ENCODE results near the gene HAP1. TPM values are rescaled to one million over a fixed set of nuclear protein-coding genes. Genes with fewer than 3 reads are reported as not detected.
A peak's percentile ranks its signal among the peaks of the same experiment; 100 is the strongest.

The HAP1 gene
- total RNA-seq, 1 donor from 2014 or later = 0.45 TPM

DNA sequence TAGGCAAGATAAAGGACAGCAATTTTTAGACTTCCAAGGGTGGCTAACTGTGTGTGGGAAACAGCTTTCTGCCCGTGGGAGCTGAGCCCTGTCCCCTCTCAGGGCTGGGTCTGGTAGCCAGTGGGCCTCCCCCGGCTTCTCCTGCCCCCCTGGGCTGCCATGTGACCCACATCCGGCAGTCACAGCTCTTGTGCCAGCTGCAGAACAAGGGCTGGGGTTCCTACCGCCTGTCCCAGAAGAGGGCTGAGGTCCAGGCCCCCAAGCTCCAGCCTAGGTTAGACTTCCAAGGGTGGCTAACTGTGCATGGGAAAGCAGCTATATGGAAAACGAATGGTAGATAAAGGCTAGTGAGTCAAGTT, 16.2 kb downstream of the HAP1 start:
- Histone ChIP-seq H3K27ac (no peak overlapping the region), H4K20me1 (ENCODE audit: low read depth) (no peaks in the 10 kb centered on the region), H3K36me3 (no peaks in the 10 kb centered on the region), H3K79me2 (ENCODE audit: low read depth) (no peaks in the 10 kb centered on the region), H3K9me3 (ENCODE audit: low read depth) (no peaks in the 10 kb centered on the region), H3K9ac (no peak overlapping the region), H3K4me3 (no peak overlapping the region), H2AFZ (replicated peaks) (peak overlapping the region; percentile 46), H3K27me3 (peaks cover 4% of the 10 kb centered on the region), H3K4me1 (no peaks in the 10 kb centered on the region), H3F3A (ENCODE audit: low read depth) (no peaks in the 10 kb centered on the region), H3K4me2 (no peak overlapping the region)
- Mint-ChIP-seq H3K27ac (no peak overlapping the region), H3K9me3 (no peaks in the 10 kb centered on the region), H3K4me3 (no peak overlapping the region), H3K27me3 (ENCODE audit: insufficient read depth, low read depth) (peaks cover 8% of the 10 kb centered on the region), H3K36me3 (no peaks in the 10 kb centered on the region), H3K4me1 (peaks cover 17% of the 10 kb centered on the region)
- no peak for TF ChIP-seq EZH2phosphoT487 (IDR thresholded peaks at IDR 0.05)
- TF ChIP-seq EZH2 (IDR thresholded peaks at IDR 0.05) = no peak
- TF ChIP-seq, protein P1, sequence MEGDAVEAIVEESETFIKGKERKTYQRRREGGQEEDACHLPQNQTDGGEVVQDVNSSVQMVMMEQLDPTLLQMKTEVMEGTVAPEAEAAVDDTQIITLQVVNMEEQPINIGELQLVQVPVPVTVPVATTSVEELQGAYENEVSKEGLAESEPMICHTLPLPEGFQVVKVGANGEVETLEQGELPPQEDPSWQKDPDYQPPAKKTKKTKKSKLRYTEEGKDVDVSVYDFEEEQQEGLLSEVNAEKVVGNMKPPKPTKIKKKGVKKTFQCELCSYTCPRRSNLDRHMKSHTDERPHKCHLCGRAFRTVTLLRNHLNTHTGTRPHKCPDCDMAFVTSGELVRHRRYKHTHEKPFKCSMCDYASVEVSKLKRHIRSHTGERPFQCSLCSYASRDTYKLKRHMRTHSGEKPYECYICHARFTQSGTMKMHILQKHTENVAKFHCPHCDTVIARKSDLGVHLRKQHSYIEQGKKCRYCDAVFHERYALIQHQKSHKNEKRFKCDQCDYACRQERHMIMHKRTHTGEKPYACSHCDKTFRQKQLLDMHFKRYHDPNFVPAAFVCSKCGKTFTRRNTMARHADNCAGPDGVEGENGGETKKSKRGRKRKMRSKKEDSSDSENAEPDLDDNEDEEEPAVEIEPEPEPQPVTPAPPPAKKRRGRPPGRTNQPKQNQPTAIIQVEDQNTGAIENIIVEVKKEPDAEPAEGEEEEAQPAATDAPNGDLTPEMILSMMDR (IDR thresholded peaks at IDR 0.05) = no peak
- DNase-seq (ENCODE audit: low spot score) = no peak

DNA sequence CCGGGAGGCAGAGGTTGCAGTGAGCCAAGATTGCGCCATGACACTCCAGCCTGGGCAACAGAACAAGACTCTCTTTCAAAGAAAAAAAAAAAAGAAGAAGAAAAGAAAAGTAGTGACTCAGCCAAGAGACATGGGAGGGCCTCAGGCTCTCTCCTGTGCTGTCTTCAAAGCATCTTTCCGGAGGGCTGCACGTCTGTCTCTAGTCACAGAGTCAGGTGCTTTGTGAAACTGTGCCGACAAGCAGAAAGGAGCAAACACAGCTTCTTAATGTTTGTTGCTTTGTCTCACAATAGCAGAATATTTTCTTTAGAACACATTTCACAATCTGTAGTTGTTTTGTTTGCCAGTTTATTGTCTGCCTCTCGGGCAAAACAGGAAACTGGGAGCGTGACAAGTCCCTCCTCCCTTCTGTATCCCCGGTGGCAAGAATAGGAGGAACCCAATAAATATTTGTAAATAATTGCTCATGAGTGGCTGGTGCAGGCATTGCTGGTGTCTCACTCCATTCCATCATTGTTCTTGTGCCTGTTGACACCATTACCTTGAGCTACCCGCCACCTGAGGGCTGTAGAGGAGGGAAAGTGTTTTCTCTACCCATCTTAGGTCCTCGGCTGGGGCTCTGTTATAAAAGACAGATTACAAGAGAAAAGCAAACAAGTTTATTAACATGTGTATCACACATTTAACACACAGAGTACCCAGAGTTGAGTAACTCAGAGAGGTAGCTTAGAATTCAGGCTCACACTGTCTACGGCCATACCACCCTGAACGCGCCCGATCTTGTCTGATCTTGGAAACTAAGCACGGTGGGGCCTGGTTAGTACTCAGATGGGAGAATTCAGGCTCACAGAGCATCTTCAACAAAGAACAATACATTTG, 16.8 kb downstream of the HAP1 start:
- H3F3A ChIP-seq (ENCODE audit: low read depth) = no peaks in the 10 kb centered on the region

DNA sequence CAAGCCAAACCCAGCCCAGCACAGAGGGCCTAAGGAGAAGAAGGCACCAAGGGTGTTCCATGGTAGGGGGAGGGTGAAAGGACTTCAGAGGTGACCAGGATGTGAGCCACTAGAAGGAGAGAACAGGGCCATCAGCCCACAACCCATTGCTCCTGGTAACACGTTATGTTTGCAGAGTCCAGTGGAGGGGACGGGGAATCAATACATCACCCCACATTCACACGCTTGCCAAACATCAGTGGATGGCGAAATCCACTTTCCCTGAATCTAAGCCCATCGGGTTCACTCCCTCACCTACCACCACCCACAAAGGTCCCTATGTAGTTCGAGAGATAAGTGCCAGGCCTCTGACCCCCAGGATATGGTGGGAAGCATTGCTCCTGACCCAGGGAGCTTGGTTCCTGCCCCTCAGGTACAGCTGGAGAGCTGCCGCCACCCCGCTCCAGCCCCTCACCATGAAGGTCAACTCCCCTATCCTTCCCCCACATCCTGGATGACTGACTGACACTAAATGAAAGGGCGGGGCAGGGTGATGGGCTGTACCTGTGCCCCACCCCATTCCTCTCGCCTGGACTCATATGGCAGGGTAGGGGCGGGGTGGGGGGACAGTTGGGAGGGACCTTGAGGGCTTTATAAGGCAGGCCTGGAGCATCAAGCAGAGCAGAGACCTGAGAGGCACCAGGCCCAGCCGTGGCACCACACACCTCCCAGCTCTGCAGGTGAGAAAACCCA, 22.6 kb downstream of the HAP1 start, which contains the start of gene GAST:
Gene GAST, plus strand, starts transcription at position 663 of the 732 bp plus-strand sequence. CDS start 3,106 bp downstream, outside the sequence.
- H4K20me1 ChIP-seq (ENCODE audit: low read depth) = no peaks in the 10 kb centered on the region
- no peaks in the 10 kb centered on the region for H3F3A ChIP-seq (ENCODE audit: low read depth)
- no peaks in the 10 kb centered on the region for H3K36me3 Mint-ChIP-seq
- peak within 1 kb of the TSS; percentile 50 for H3K27ac Mint-ChIP-seq
- H3K36me3 ChIP-seq = no peaks in the 10 kb centered on the region
- DNase-seq (ENCODE audit: low spot score) = no peak
- peaks cover 24% of the 10 kb centered on the region for H3K4me1 Mint-ChIP-seq
- H2AFZ ChIP-seq (replicated peaks) = no peak within 1 kb of the TSS
- H3K9ac ChIP-seq = no peak within 1 kb of the TSS
- peaks cover 65% of the 10 kb centered on the region for H3K27me3 ChIP-seq
- H3K27me3 Mint-ChIP-seq (ENCODE audit: insufficient read depth, low read depth) = peaks cover 9% of the 10 kb centered on the region
- H3K9me3 ChIP-seq (ENCODE audit: low read depth) = no peaks in the 10 kb centered on the region
- no peak within 1 kb of the TSS for H3K4me3 ChIP-seq
- H3K27ac ChIP-seq = no peak within 1 kb of the TSS
- H3K4me3 Mint-ChIP-seq = no peak within 1 kb of the TSS
- H3K79me2 ChIP-seq (ENCODE audit: low read depth) = no peaks in the 10 kb centered on the region
- no peaks in the 10 kb centered on the region for H3K4me1 ChIP-seq
- H3K9me3 Mint-ChIP-seq = no peaks in the 10 kb centered on the region
- TF ChIP-seq, protein P1 (IDR thresholded peaks at IDR 0.05) = no peak
- TF ChIP-seq EZH2phosphoT487 (IDR thresholded peaks at IDR 0.05) (no peak), EZH2 (IDR thresholded peaks at IDR 0.05) (no peak)
- no peak within 1 kb of the TSS for H3K4me2 ChIP-seq

More for the DNA sequence above, 16.8 kb downstream of the HAP1 start:
- no peaks in the 10 kb centered on the region for H3K36me3 Mint-ChIP-seq
- no peaks in the 10 kb centered on the region for H3K4me1 ChIP-seq
- no peak overlapping the region for H3K4me3 ChIP-seq
- H3K4me3 Mint-ChIP-seq = no peak overlapping the region
- no peaks in the 10 kb centered on the region for H3K36me3 ChIP-seq
- no peaks in the 10 kb centered on the region for H3K9me3 ChIP-seq (ENCODE audit: low read depth)
- no peak for DNase-seq (ENCODE audit: low spot score)
- peak overlapping the region; percentile 46 for H2AFZ ChIP-seq (replicated peaks)
- peaks cover 8% of the 10 kb centered on the region for H3K27me3 Mint-ChIP-seq (ENCODE audit: insufficient read depth, low read depth)
- H3K27ac Mint-ChIP-seq = peak overlapping the region; percentile 33
- no peak overlapping the region for H3K9ac ChIP-seq
- H3K9me3 Mint-ChIP-seq = no peaks in the 10 kb centered on the region
- TF ChIP-seq EZH2phosphoT487 (IDR thresholded peaks at IDR 0.05) (no peak), EZH2 (IDR thresholded peaks at IDR 0.05) (no peak)
- TF ChIP-seq, protein P1 (IDR thresholded peaks at IDR 0.05) = no peak
- peaks cover 10% of the 10 kb centered on the region for H3K27me3 ChIP-seq
- no peaks in the 10 kb centered on the region for H4K20me1 ChIP-seq (ENCODE audit: low read depth)
- H3K79me2 ChIP-seq (ENCODE audit: low read depth) = no peaks in the 10 kb centered on the region
- H3K4me2 ChIP-seq = no peak overlapping the region
- peaks cover 17% of the 10 kb centered on the region for H3K4me1 Mint-ChIP-seq
- no peak overlapping the region for H3K27ac ChIP-seq
